Measurements from ENCODE around the gene CRY2. TPM values are rescaled to one million over a fixed set of nuclear protein-coding genes. Genes with fewer than 3 reads are reported as not detected.

CRY2 gene
- total RNA-seq, 4 donors from 2014 or later, result 48.8 to 96.4 (median 54.6) TPM

- H3K4me1 ChIP-seq, result peaks cover 0 to 18% (median 6%) of the 10 kb centered on the region in 4 donors
- H3K36me3 ChIP-seq, result peaks cover 0 to 62% (median 0%) of the 10 kb centered on the region in 3 donors
- H3K4me3 ChIP-seq, result no peak overlapping the region
- no peak for DNase-seq (ENCODE audit: low spot score in 2 of 2)
- 59 to 69% methylated on average over 6 of the region's 6 CpGs for WGBS, 2 donors
- H3K9me3 ChIP-seq, result no peaks in the 10 kb centered on the region
- H3K27me3 ChIP-seq, result peaks cover 0 to 4% of the 10 kb centered on the region in 2 donors
- TF ChIP-seq EP300 (IDR thresholded peaks at IDR 0.05), result peak in 1 of 2 donors; percentile 32
- no peak for TF ChIP-seq POLR2A (IDR thresholded peaks at IDR 0.05)
- H3K27ac ChIP-seq, result peak overlapping the region in 2 of 4 donors; percentile 62 to 64
Measured at GRCh38 chr11:45881708-45882368, 34.6 kb downstream of the CRY2 start.

GRCh38 chr11:45884596-45885185 lies 37.4 kb downstream of the CRY2 start:
- TF ChIP-seq EP300 (IDR thresholded peaks at IDR 0.05), result peak in 1 of 2 donors; percentile 7
- no peak for TF ChIP-seq POLR2A (IDR thresholded peaks at IDR 0.05)
- no peak for TF ChIP-seq CTCF (IDR thresholded peaks at IDR 0.05)
- DNase-seq (ENCODE audit: low spot score in 2 of 2), result no peak
- Histone ChIP-seq H3K27ac (peak overlapping the region in 2 of 4 donors; percentile 21 to 36), H3K4me1 (peaks cover 0 to 18% (median 6%) of the 10 kb centered on the region in 4 donors), H3K9me3 (no peaks in the 10 kb centered on the region), H3K4me3 (peak overlapping the region in 1 of 4 donors; percentile 68), H3K36me3 (peaks cover 0 to 36% (median 0%) of the 10 kb centered on the region in 3 donors), H3K27me3 (peaks cover 0 to 4% of the 10 kb centered on the region in 2 donors)
- 78 to 80% methylated on average over 10 of the region's 10 CpGs for WGBS, 2 donors

- Histone ChIP-seq H3K27ac (peak within 1 kb of the TSS; percentile 62 to 90 (median 70)), H3K4me1 (peaks cover 0 to 18% (median 6%) of the 10 kb centered on the region in 4 donors), H3K27me3 (peaks cover 0 to 4% of the 10 kb centered on the region in 2 donors), H3K36me3 (peaks cover 0 to 29% (median 0%) of the 10 kb centered on the region in 3 donors), H3K9me3 (no peaks in the 10 kb centered on the region), H3K4me3 (peak within 1 kb of the TSS; percentile 40 to 68 (median 46))
- peak in 1 of 2 donors; percentile 18 for DNase-seq (ENCODE audit: low spot score in 2 of 2)
- 5 to 10% methylated on average over 10 to 17 of the region's 73 CpGs for WGBS, 2 donors
- TF ChIP-seq POLR2A (IDR thresholded peaks at IDR 0.05), result peak in 1 of 2 donors; percentile 52
- TF ChIP-seq CTCF (IDR thresholded peaks at IDR 0.05), result no peak
Measured at GRCh38 chr11:45885274-45885920, 38.1 kb downstream of the CRY2 start, which contains the start of gene MAPK8IP1. TSS of gene MAPK8IP1 (plus strand) at chr11:45885651. CDS start at chr11:45885821, 170 bp downstream.

- H3K4me3 ChIP-seq, result peak overlapping the region; percentile 40 to 68 (median 46)
- peaks cover 0 to 22% (median 0%) of the 10 kb centered on the region in 3 donors for H3K36me3 ChIP-seq
- no peak for TF ChIP-seq EP300 (IDR thresholded peaks at IDR 0.05)
- TF ChIP-seq CTCF (IDR thresholded peaks at IDR 0.05), result no peak
- no peak for TF ChIP-seq POLR2A (IDR thresholded peaks at IDR 0.05)
- H3K9me3 ChIP-seq, result no peaks in the 10 kb centered on the region
- DNase-seq (ENCODE audit: low spot score in 2 of 2), result no peak
- peak overlapping the region; percentile 62 to 90 (median 70) for H3K27ac ChIP-seq
- WGBS, 2 donors, result 17% methylated on average over 22 to 25 of the region's 43 CpGs
- H3K27me3 ChIP-seq, result peaks cover 0 to 4% of the 10 kb centered on the region in 2 donors
- peaks cover 0 to 19% (median 6%) of the 10 kb centered on the region in 4 donors for H3K4me1 ChIP-seq
Measured at GRCh38 chr11:45885921-45886721, 38.8 kb downstream of the CRY2 start.
